ENCODE data around the gene GAREM2. TPM values are rescaled to one million over a fixed set of nuclear protein-coding genes. Genes with fewer than 3 reads are reported as not detected.
A peak's percentile ranks its signal among the peaks of the same experiment; 100 is the strongest.

GAREM2 gene
- total and polyA plus RNA-seq, 9 of the 15 experiments (the other 6 are each of a cell fraction or from before 2014, with no cell fraction given), result 1.7 to 12.4 (median 2.5) TPM

DNA sequence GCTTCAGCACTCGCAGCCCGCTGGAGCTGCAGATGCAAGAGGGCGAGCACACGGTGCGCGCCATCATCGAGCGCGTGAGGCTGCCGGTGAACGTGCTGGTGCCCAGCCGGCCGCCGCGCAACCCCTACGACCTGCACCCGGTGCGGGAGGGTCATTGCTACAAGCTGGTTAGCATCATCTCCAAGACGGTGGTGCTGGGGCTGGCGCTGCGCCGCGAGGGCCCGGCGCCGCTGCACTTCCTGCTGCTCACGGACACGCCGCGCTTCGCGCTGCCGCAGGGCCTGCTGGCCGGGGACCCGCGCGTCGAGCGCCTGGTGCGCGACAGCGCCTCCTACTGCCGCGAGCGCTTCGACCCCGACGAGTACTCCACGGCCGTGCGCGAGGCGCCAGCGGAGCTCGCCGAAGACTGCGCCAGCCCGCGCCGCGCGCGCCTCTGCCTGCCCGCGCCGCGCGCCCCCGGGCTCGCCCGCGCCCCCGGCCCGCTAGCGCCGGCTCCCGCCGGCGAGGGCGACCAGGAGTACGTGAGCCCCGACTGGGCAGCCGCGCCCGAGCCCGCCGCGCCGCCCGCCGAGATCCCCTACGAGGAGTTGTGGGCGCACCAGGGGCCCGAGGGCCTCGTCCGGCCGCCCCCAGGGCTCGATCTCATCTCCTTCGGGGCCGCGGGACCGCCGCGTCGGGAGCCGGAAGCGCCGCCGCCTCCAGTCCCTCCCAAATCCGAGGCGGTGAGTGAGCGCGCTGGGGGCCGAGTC lies 11.8 kb downstream of the GAREM2 start (continued):
- TF ChIP-seq CXXC5 (CRISPR knock-in tag; IDR thresholded peaks at IDR 0.05) (peak; percentile 97), ZNF584 (CRISPR knock-in tag; IDR thresholded peaks at IDR 0.05; ENCODE audit: low read depth) (no peak), ERF (CRISPR knock-in tag; IDR thresholded peaks at IDR 0.05) (peak; percentile 78; the same call in 1 of the 2 replicates), CBX3 (IDR thresholded peaks at IDR 0.05; ENCODE audit: borderline replicate concordance in 1 of 2, low read length in 2 of 2) (peak in 1 of 2 experiments; percentile 65; a peak in 1 of 3 replicates), HNRNPLL (IDR thresholded peaks at IDR 0.05; ENCODE audit: low read depth, low read length, poor library complexity, severe bottlenecking) (peak; percentile 28), ZNF184 (CRISPR knock-in tag; IDR thresholded peaks at IDR 0.05) (no peak), ZNF316 (IDR thresholded peaks at IDR 0.05) (no peak), ZNF354B (CRISPR knock-in tag; IDR thresholded peaks at IDR 0.05) (no peak), NFIX (CRISPR knock-in tag; IDR thresholded peaks at IDR 0.05; ENCODE audit: low read depth) (no peak), KDM4B (IDR thresholded peaks at IDR 0.05; ENCODE audit: borderline replicate concordance in 2 of 2, low read depth in 1 of 2) (no peak), TAF9B (IDR thresholded peaks at IDR 0.05; ENCODE audit: partially characterized antibody) (no peak), CREM (IDR thresholded peaks at IDR 0.05; ENCODE audit: low read depth) (peak; percentile 84), MAFK (IDR thresholded peaks at IDR 0.05; ENCODE audit: low read length) (no peak), MTF1 (CRISPR knock-in tag; IDR thresholded peaks at IDR 0.05; ENCODE audit: borderline replicate concordance) (no peak), NR3C1 (CRISPR knock-in tag; IDR thresholded peaks at IDR 0.05) (peak; percentile 95), STAG1 (CRISPR knock-in tag; IDR thresholded peaks at IDR 0.05; ENCODE audit: borderline replicate concordance) (peak; percentile 53; the same call in 1 of the 2 replicates), TOE1 (IDR thresholded peaks at IDR 0.05; ENCODE audit: borderline replicate concordance) (no peak), TOE1 (CRISPR knock-in tag; IDR thresholded peaks at IDR 0.05; ENCODE audit: borderline replicate concordance, low read depth) (0 out of 2 replicates have a peak, but pooled peaks have one; percentile 77)
- TF ChIP-seq, protein P1, sequence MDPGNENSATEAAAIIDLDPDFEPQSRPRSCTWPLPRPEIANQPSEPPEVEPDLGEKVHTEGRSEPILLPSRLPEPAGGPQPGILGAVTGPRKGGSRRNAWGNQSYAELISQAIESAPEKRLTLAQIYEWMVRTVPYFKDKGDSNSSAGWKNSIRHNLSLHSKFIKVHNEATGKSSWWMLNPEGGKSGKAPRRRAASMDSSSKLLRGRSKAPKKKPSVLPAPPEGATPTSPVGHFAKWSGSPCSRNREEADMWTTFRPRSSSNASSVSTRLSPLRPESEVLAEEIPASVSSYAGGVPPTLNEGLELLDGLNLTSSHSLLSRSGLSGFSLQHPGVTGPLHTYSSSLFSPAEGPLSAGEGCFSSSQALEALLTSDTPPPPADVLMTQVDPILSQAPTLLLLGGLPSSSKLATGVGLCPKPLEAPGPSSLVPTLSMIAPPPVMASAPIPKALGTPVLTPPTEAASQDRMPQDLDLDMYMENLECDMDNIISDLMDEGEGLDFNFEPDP (CRISPR knock-in tag; IDR thresholded peaks at IDR 0.05), result no peak
- TF ChIP-seq, protein P2, sequence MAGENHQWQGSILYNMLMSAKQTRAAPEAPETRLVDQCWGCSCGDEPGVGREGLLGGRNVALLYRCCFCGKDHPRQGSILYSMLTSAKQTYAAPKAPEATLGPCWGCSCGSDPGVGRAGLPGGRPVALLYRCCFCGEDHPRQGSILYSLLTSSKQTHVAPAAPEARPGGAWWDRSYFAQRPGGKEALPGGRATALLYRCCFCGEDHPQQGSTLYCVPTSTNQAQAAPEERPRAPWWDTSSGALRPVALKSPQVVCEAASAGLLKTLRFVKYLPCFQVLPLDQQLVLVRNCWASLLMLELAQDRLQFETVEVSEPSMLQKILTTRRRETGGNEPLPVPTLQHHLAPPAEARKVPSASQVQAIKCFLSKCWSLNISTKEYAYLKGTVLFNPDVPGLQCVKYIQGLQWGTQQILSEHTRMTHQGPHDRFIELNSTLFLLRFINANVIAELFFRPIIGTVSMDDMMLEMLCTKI (IDR thresholded peaks at IDR 0.05; ENCODE audit: partially characterized antibody), result no peak
- TF ChIP-seq, protein P3, sequence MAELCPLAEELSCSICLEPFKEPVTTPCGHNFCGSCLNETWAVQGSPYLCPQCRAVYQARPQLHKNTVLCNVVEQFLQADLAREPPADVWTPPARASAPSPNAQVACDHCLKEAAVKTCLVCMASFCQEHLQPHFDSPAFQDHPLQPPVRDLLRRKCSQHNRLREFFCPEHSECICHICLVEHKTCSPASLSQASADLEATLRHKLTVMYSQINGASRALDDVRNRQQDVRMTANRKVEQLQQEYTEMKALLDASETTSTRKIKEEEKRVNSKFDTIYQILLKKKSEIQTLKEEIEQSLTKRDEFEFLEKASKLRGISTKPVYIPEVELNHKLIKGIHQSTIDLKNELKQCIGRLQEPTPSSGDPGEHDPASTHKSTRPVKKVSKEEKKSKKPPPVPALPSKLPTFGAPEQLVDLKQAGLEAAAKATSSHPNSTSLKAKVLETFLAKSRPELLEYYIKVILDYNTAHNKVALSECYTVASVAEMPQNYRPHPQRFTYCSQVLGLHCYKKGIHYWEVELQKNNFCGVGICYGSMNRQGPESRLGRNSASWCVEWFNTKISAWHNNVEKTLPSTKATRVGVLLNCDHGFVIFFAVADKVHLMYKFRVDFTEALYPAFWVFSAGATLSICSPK (IDR thresholded peaks at IDR 0.05; ENCODE audit: borderline replicate concordance), result no peak
- TF ChIP-seq, protein P4, sequence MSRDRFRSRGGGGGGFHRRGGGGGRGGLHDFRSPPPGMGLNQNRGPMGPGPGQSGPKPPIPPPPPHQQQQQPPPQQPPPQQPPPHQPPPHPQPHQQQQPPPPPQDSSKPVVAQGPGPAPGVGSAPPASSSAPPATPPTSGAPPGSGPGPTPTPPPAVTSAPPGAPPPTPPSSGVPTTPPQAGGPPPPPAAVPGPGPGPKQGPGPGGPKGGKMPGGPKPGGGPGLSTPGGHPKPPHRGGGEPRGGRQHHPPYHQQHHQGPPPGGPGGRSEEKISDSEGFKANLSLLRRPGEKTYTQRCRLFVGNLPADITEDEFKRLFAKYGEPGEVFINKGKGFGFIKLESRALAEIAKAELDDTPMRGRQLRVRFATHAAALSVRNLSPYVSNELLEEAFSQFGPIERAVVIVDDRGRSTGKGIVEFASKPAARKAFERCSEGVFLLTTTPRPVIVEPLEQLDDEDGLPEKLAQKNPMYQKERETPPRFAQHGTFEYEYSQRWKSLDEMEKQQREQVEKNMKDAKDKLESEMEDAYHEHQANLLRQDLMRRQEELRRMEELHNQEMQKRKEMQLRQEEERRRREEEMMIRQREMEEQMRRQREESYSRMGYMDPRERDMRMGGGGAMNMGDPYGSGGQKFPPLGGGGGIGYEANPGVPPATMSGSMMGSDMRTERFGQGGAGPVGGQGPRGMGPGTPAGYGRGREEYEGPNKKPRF (IDR thresholded peaks at IDR 0.05; ENCODE audit: low read depth, low read length), result no peak
